GM21381 (cell line): ENCODE data around the gene ZHX3.
"Not testable (repeated sequence)": the region's sequence is repeated elsewhere in the genome, so short reads cannot be mapped to it uniquely, and the experiment has no call there.

Source experiments
- ATAC-seq: cut with Tn5 transposase; IDR thresholded peaks from one replicate; pipeline ENCODE4 v1.9.1; 2021; ENCODE audit warnings: mild to moderate bottlenecking, moderate library complexity; ENCODE audit not compliant: unreplicated experiment

ZHX3 gene

DNA sequence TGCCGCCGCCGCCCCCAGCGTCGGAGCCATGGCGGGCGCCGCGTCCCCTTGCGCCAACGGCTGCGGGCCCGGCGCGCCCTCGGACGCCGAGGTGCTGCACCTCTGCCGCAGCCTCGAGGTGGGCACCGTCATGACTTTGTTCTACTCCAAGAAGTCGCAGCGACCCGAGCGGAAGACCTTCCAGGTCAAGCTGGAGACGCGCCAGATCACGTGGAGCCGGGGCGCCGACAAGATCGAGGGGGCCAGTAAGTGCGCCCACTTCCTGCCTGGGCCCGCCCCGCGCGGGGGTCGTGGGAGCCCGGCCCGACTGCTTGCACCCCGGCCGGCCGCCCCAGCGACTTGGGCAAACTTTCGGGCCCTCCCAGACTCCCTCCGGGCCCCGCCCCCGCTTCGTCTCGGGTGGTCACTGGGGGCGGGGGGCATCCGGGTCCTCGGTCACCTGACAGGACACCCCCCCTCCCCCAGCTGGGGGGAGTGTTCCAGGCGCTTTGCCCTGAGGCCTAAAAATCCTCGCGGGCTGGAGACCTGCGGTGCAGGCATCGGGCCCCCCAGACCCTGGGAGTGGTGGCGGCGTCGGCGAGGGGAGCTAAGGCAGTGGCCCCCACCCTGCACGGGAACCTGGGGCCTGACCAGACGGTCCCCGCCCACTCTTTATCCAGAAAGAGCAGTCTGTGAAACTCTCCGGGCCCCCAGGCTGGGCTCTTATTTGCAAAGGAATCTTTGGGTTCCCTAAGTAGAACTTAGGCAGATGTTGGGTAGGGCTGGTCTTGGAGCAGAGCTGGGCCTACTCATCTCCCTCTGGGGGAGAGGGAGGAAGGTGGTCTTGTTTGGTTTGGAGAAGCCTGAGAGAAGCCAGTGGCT, 179.7 kb downstream of the ZHX3 start:
- no peak for ATAC-seq

DNA sequence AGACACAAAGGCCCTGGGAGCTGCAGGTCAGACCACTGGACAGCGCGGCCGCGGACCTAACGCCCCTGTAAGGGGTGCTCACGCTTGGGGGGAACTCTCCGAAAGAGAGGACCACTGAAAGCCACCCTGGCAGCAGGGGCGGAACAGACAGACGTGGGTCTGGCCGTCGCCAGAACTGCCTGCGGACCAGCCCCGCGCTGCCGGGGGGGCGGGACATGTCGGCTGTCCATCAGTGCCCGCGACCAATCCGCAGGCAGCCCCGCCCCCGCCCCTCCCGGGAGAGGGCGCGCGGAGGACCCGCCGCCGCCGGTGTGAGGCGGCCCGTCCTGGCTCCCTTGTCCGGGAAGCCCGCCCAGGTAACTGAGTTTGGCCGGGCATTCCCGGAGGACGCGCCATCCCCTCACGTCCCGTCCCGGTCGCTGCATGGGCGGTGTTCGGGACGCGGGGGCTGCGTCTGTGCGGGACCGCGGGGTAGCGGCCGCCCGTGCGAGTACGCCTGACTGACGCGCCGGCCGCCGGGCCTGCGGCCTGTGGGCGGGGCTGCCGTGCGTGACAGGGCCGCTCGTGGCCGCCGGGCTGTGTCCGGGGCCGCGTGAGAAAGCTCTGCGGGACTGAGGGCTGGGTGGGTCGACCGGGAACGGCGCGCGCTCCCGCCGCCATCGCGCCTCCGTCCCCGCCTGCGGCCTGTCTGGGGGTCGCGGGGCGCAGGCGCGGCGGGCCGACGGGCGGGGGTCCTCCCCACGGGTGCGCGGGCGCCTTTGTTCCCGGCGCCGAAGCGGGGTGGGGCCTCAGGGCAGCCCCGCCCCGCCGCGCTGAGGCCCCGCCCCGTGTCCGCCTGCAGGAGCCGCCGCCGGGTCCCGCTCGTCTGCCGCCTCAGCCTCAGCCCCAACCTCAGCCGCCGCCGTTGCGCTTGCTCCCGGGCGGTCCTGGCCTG, 180.6 kb downstream of the ZHX3 start, which contains the start of gene PLCG1:
Gene PLCG1 (plus strand): TSS at position 864 of the 934 bp plus-strand sequence. CDS start 99 bp downstream, outside the sequence.
- peak; percentile 65 for ATAC-seq

DNA sequence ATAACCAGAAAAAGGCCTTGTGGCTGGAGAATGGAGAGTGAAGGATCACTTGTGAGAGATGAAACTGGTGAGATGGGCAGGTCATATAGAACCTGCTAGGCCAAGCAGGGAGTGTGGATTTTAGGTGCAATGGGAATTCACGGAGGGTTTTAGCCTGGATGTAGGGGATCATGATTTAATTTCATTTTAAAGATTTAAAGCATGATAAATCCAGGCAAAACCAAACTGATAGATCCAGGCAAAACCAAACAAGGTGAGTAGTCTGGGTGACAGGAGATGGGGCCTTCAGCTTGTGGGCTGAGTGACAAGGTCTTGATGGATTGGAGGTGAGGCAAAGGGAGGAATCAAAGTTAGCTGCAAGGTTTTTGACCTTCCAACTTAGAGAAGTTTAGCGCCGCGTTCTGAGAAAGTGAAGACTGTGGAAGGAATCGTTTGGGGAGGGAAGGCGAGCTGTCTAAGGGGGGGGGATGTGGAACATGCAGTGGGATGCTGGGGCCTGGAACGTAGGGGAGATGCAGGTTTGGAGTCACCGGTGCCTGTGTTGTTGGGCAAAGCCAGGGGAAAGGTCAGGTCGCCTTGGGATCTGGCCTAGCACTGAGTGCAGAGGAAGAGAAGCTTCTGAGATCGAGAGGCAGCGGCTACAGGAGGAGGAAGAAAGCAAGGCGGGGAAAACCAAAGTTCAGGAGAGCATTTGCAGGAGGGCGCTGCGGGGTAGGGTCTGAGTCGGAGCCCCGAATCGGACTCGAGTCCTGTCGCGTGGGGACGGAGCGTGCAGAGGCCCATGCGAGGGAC, 181.4 kb downstream of the ZHX3 start:
- no peak for ATAC-seq

DNA sequence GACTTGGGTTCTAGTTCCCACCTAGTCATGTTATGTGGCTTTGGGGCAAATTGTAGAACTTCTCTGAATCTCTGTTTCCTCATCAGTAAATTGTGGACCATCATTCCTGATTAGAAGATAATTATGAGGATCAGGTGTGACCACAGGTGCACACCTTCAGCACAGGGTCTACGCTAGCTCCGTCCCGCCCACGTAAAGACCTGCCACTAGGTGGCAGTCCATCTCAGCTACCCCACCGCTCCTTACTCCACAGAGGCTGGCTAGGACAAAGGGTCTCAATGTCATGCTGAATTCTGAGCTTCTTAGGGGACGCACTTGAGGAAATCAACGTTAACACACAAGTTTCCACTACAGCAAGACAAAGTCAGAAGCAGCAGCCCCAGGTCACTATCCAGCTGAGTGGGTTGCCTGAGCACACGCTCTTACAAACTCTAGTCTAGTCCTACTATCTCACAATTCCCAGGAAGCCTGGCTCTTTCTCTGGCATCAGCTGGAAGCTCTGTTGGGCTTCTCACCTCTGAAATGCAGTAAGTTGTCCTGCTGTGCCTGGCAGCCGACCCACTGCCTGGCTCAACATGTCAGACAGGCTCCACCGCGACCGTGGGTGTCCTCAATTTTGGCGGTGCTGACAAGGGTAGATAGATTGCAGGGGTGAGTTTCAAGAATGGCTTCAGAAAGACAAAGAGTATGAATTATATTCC, 182.2 kb downstream of the ZHX3 start:
- no peak for ATAC-seq

DNA sequence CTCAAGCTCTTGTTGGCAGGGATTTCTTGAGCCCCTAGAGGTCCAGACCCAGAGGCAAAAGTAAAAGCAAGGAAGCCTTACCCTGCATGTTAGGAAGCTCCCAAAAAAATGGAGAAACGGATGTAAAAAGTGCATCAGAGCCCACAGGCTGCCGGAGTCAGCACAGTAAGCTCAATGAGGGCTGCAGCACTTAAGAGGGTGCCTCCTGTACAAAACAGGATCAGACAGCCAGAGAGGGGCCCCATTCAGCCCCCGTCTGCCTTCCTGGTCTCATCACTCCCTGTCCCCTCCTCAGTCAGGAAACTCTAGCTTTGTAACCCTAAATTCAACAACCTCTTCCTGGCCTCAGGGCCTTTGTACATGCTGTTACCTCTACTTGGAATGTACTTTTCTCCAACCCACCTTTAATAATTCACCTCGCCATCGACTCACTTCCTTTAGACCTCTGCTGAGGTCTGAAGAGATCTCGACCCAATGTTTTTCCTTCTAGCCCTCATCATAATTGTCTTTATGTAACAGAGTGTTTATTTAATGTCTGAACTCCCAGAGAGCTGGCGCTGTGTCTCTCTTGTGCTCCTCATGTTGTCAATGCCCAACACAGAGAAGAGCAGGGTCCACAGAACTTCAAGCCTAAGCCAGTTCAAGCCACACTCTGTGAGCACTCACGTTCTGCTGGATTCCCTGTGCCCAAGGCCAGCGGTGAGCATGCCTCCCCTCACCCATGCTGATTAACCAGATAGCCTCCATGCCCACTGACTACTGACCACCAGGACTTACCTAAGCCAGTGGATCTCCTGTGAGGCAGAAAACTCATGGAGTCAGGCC, 183.0 kb downstream of the ZHX3 start:
- ATAC-seq: no peak

DNA sequence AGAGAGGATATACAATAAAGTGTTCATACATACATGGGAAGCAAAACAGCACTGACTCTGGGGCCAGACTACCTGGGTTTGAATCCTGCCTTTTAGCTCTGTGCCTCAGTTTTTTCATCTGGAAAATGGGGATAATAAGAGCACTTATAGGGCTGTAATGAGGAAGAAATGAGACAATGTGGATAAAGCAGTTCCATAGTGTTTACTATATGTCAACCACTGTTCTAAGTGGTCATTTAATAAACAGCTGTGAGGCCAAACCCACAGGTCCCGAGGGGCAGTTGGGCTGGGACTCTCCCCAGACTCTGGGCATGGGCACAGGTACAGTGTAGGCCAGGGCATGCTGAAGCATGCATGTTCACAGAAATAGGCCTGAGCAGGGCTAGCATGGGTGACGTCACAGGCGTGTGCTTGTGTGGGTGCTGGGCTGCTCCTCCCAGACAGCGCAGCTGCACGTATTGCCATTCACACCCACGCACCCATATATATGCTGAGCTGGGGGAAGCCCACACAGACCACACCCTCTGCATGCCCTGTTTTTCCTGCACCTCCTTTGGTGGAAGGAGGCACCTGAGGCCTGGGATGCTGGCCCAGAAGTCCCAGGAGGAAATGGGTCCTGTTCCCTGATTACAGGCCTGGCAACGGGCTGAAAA, 183.7 kb downstream of the ZHX3 start:
- no peak for ATAC-seq

DNA sequence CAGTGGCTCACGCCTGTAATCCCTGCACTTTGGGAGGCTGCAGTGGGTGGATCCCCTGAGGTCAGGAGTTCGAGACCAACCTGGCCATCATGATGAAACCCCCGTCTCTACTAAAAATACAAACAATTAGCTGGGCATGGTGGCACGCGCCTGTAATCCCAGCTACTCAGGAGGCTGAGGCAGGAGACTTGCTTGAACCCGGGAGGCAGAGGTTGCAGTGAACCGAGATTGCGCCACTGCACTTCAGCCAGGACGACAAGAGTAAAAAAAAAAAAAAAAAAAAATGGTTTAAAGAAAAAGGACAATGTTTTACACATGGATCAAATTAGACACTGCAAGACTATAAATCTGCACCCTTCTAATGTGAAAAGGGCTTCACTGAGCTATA, 185.1 kb downstream of the ZHX3 start:
- ATAC-seq: not testable (repeated sequence)

DNA sequence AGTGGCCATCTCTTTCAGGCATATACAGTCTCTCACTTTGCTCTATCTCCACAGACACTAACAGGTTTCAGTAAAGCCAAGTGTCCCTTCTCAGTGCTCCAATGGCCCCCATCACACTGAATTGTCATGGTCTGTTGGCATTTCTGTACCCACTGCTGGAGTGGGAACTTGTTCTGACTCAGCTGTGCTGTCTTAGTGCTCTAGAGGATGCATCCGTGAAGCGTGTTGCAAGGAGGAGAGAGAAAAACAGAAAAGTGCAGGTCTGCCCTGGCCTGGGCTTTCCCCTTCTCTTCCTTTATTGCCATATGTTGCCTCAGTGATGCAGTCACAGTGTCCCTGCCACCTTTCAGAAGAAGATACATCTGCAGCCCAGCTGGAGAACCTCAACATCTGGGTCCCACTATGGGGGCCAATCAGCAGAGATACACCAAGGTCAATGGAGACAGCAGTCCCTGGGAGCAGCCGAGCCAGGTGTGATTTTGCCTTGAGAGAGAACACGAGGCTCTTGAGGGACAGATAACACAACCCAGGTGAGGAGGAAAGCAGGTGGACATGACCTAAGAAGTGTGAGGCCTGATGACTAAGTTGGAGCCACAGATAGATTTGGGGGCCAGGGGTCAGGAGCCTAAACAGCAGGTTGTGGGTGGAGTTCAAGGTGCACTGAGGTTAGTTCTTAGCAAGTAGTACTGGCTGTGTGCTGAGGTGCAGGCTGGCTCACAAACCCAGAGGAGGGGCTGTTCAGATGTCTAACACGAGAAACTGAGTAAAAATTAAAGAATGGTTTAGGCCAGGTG, 185.7 kb downstream of the ZHX3 start:
- ATAC-seq: no peak
